ENCODE data around the gene ANXA5. TPM values are rescaled to one million over a fixed set of nuclear protein-coding genes. Genes with fewer than 3 reads are reported as not detected.
A peak's percentile ranks its signal among the peaks of the same experiment; 100 is the strongest.

Gene ANXA5
- total RNA-seq, 1 experiment from 2014 or later: 476 TPM

DNA sequence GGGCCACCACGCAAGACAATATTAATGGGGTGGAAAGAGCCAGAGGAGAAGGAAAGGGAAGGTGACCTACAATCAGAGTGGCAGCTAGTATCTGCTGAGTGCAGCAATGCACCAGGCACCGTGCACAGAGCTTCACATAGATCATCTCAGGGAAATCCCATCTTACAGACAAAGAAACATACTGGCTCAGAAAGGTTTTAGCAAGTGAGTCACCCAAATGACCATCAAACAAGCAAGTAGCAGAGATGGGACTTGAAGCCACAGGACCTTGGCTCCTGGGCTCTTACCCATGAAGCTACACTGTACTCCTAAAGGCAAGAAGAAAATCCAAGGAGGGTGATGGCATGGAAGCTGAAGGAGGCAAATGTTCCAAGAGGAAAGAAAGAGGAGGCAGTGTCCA, 6.8 kb downstream of the ANXA5 start:
- H3K36me3 Mint-ChIP-seq (ENCODE audit: insufficient read depth, unreplicated experiment): peaks cover 37% of the 10 kb centered on the region

DNA sequence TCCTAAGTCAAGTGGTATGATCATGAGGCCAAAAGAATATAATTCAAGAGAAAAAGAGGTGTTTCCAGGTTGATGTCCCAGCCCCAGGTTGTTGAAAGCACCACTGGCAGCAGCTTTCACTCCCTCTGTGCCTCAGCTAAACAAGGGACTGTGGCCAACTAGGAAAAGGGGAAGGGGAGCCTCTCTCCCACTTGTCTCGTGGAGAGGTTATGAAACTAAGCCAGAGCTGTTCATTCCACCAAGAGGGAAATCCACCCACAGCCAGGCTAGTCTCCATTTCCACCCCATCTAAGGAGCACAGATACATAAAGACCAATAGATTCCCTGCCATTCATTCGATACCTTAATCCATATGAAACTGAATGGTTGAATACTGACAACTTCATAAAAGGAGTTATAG, 8.1 kb downstream of the ANXA5 start:
- no TSS peak for BruUV-seq (replicated peaks)
- DNase-seq (ENCODE audit: unreplicated experiment): no peak
- Mint-ChIP-seq H3K4me3 (ENCODE audit: unreplicated experiment) (no peak overlapping the region), H3K27me3 (ENCODE audit: insufficient read depth, unreplicated experiment) (no peaks in the 10 kb centered on the region), H3K4me1 (ENCODE audit: insufficient read depth, unreplicated experiment) (peaks cover 14% of the 10 kb centered on the region), H3K36me3 (ENCODE audit: insufficient read depth, unreplicated experiment) (peaks cover 42% of the 10 kb centered on the region), H3K9me3 (ENCODE audit: unreplicated experiment) (no peaks in the 10 kb centered on the region), H3K27ac (ENCODE audit: low read depth, unreplicated experiment) (no peak overlapping the region)
- POLR2A ChIA-PET: interaction anchor here (0.9 to 1.9 kb wide), 2 partner anchors 8 to 572 kb away, joined by 3 to 7 read pairs; partner anchors contain the start of gene ANXA5
- intact Hi-C loops (cut with micrococcal nuclease): no loop called here
- TF ChIP-seq, protein P1, sequence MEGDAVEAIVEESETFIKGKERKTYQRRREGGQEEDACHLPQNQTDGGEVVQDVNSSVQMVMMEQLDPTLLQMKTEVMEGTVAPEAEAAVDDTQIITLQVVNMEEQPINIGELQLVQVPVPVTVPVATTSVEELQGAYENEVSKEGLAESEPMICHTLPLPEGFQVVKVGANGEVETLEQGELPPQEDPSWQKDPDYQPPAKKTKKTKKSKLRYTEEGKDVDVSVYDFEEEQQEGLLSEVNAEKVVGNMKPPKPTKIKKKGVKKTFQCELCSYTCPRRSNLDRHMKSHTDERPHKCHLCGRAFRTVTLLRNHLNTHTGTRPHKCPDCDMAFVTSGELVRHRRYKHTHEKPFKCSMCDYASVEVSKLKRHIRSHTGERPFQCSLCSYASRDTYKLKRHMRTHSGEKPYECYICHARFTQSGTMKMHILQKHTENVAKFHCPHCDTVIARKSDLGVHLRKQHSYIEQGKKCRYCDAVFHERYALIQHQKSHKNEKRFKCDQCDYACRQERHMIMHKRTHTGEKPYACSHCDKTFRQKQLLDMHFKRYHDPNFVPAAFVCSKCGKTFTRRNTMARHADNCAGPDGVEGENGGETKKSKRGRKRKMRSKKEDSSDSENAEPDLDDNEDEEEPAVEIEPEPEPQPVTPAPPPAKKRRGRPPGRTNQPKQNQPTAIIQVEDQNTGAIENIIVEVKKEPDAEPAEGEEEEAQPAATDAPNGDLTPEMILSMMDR (IDR thresholded peaks at IDR 0.05; ENCODE audit: unreplicated experiment): no peak
- CTCF ChIA-PET: interaction anchor here (0.8 to 2.4 kb wide), 3 partner anchors 48 to 227 kb away, joined by 3 to 7 read pairs (median 6); no protein-coding TSS in a partner anchor

More for the DNA sequence above, 6.8 kb downstream of the ANXA5 start:
- TF ChIP-seq, protein P1 (IDR thresholded peaks at IDR 0.05; ENCODE audit: unreplicated experiment): no peak
- H3K27me3 Mint-ChIP-seq (ENCODE audit: insufficient read depth, unreplicated experiment): no peaks in the 10 kb centered on the region
- BruUV-seq (replicated peaks): no TSS peak
- CTCF ChIA-PET: no interaction called here
- H3K9me3 Mint-ChIP-seq (ENCODE audit: unreplicated experiment): no peaks in the 10 kb centered on the region
- intact Hi-C loops (cut with micrococcal nuclease): no loop called here
- H3K4me1 Mint-ChIP-seq (ENCODE audit: insufficient read depth, unreplicated experiment): peaks cover 8% of the 10 kb centered on the region
- peak; percentile 56 for DNase-seq (ENCODE audit: unreplicated experiment)
- no peak overlapping the region for H3K27ac Mint-ChIP-seq (ENCODE audit: low read depth, unreplicated experiment)
- POLR2A ChIA-PET: no interaction called here
- no peak overlapping the region for H3K4me3 Mint-ChIP-seq (ENCODE audit: unreplicated experiment)

DNA sequence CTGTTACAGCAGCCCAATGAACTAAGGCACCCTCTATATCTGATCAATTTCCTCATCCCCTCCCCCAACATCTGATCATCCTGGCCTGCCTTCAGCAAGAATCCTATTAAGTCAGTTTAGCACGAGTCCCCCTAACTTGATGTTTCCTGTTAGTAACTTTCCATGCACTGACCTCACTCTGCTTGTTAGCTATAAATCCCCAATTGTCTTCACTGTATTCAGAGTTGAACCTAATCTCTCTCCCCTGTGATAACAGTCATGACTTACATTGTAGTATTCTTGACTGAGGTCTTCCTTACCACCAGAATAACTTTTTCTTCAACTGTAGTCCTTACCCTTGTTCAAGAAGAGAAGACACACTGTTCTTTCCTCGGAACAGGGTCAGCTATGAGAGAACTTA, 8.5 kb downstream of the ANXA5 start:
- H3K36me3 Mint-ChIP-seq (ENCODE audit: insufficient read depth, unreplicated experiment): peaks cover 45% of the 10 kb centered on the region

DNA sequence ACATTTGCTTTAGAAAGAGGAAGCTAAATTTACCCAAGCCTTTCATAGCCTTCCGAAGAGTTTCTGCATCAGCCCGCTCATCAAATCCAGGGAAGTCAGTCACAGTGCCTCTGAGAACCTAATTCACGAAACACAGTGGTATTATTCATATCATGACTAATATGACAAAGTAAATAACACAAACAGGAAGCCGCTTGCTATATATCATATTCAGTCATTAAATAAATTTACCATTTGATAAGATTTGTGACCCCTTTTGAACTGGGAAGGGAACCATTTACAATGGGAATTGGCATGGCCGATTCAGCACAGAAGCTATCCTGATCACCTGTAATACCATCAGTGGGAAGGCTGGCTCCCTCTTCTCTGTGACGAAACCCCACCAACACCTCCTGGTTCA, 10.5 kb downstream of the ANXA5 start:
- H3K27me3 Mint-ChIP-seq (ENCODE audit: insufficient read depth, unreplicated experiment): no peaks in the 10 kb centered on the region
- POLR2A ChIA-PET: interaction anchor here (0.7 to 1.0 kb wide), 2 partner anchors 17 to 427 kb away, joined by 3 to 4 read pairs; no protein-coding TSS in a partner anchor
- no peaks in the 10 kb centered on the region for H3K9me3 Mint-ChIP-seq (ENCODE audit: unreplicated experiment)
- DNase-seq (ENCODE audit: unreplicated experiment): peak; percentile 34
- peaks cover 14% of the 10 kb centered on the region for H3K4me1 Mint-ChIP-seq (ENCODE audit: insufficient read depth, unreplicated experiment)
- CTCF ChIA-PET: interaction anchor here (0.5 to 2.4 kb wide), 6 partner anchors 30 to 494 kb away, joined by 3 to 7 read pairs (median 4); no protein-coding TSS in a partner anchor
- peaks cover 56% of the 10 kb centered on the region for H3K36me3 Mint-ChIP-seq (ENCODE audit: insufficient read depth, unreplicated experiment)
- TF ChIP-seq, protein P1 (IDR thresholded peaks at IDR 0.05; ENCODE audit: unreplicated experiment): no peak
- BruUV-seq (replicated peaks): no TSS peak
- H3K27ac Mint-ChIP-seq (ENCODE audit: low read depth, unreplicated experiment): peak overlapping the region; percentile 59
- intact Hi-C loops (cut with micrococcal nuclease): no loop called here
- no peak overlapping the region for H3K4me3 Mint-ChIP-seq (ENCODE audit: unreplicated experiment)

More for the DNA sequence above, 8.5 kb downstream of the ANXA5 start:
- no peak overlapping the region for H3K4me3 Mint-ChIP-seq (ENCODE audit: unreplicated experiment)
- BruUV-seq (replicated peaks): no TSS peak
- H3K9me3 Mint-ChIP-seq (ENCODE audit: unreplicated experiment): no peaks in the 10 kb centered on the region
- intact Hi-C loops (cut with micrococcal nuclease): no loop called here
- H3K27ac Mint-ChIP-seq (ENCODE audit: low read depth, unreplicated experiment): no peak overlapping the region
- no peak for DNase-seq (ENCODE audit: unreplicated experiment)
- ChIA-PET CTCF (interaction anchor here (0.8 to 2.4 kb wide), 3 partner anchors 49 to 226 kb away, joined by 3 to 7 read pairs (median 6); no protein-coding TSS in a partner anchor), POLR2A (interaction anchor here (0.6 to 1.9 kb wide), 3 partner anchors 8 to 1015 kb away, joined by 3 to 7 read pairs (median 3); partner anchors contain the start of gene ANXA5)
- peaks cover 14% of the 10 kb centered on the region for H3K4me1 Mint-ChIP-seq (ENCODE audit: insufficient read depth, unreplicated experiment)
- TF ChIP-seq, protein P1 (IDR thresholded peaks at IDR 0.05; ENCODE audit: unreplicated experiment): no peak
- no peaks in the 10 kb centered on the region for H3K27me3 Mint-ChIP-seq (ENCODE audit: insufficient read depth, unreplicated experiment)

All from MCF 10A (cell line).